ENCODE data around the gene LRFN3. TPM values are rescaled to one million over a fixed set of nuclear protein-coding genes. Genes with fewer than 3 reads are reported as not detected.

Gene LRFN3
- total RNA-seq, 1 donor = 3.5 TPM

DNA sequence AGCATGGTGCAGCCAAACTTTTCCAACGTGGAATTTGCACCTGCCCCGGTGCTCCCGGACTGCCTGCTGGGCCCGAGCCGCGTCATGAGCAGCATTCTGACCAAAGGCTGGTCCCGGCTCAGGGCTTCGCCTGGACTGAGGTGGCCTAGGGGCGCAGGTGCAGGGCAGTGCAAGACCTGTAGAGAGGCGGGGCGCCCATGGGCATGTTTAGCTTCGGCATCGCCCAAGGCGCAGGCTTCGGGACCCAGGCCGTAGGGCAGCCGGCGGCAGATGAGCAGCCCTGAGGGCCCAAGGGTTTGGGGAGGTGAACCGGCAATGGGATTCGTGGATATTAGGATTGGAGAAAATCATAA lies 23.8 kb downstream of the LRFN3 start:
- TF ChIP-seq, protein P1, sequence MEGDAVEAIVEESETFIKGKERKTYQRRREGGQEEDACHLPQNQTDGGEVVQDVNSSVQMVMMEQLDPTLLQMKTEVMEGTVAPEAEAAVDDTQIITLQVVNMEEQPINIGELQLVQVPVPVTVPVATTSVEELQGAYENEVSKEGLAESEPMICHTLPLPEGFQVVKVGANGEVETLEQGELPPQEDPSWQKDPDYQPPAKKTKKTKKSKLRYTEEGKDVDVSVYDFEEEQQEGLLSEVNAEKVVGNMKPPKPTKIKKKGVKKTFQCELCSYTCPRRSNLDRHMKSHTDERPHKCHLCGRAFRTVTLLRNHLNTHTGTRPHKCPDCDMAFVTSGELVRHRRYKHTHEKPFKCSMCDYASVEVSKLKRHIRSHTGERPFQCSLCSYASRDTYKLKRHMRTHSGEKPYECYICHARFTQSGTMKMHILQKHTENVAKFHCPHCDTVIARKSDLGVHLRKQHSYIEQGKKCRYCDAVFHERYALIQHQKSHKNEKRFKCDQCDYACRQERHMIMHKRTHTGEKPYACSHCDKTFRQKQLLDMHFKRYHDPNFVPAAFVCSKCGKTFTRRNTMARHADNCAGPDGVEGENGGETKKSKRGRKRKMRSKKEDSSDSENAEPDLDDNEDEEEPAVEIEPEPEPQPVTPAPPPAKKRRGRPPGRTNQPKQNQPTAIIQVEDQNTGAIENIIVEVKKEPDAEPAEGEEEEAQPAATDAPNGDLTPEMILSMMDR (IDR thresholded peaks at IDR 0.05; ENCODE audit: insufficient read depth, low read depth, low read length) = no peak
- no peak overlapping the region for H3K4me3 ChIP-seq (ENCODE audit: low read depth, low read length)
- DNase-seq (ENCODE audit: low read depth) = no peak

DNA sequence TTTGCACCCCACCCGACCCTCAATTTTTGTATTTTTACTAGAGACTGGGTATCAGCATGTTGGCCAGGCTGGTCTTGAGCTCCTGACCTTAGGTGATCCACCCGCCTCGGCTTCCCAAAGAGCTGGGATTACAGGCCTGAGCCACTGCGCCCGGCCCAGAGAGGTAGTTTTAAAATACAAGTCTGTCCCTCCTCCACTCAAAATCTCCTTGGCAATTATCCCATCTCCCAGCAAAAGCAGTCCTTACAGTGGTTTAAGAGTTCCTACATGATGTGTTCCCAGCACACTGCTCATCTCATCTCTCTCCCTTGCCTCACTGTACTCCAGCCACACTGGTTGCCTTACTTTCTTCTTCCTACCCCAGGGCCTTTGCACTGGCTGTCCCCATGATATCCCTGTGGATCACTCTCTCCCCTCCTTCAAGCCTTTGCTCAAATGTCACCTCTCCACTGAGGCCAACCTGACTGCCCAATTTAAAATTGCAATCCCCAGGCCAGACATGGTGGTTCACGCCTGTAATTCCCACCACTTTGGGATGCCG lies 24.3 kb downstream of the LRFN3 start:
- TF ChIP-seq, protein P1 (IDR thresholded peaks at IDR 0.05; ENCODE audit: insufficient read depth, low read depth, low read length) = no peak
- H3K4me3 ChIP-seq (ENCODE audit: low read depth, low read length) = no peak overlapping the region
- no peak for DNase-seq (ENCODE audit: low read depth)

DNA sequence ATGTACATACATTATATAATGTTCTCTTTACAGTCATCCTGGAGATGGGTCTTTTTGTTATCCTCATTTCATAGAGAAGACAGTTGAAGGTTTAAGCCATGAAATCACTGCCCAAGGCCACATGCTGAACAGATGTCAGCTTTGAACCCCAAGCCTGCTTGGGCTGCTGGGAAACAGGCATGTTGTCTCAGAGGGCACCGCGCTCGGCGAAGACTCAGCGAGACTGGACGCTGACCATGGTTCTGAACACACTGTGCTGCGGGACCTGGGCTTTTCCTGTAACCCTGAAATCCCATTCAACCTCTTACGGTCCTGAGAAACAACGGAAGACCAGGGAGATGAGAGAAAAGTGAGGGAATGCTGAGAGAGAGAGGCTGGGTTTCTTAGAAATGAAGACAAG lies 27.3 kb downstream of the LRFN3 start:
- TF ChIP-seq, protein P1 (IDR thresholded peaks at IDR 0.05; ENCODE audit: insufficient read depth, low read depth, low read length) = no peak
- DNase-seq (ENCODE audit: low read depth) = peak; percentile 62
- no peak overlapping the region for H3K4me3 ChIP-seq (ENCODE audit: low read depth, low read length)

DNA sequence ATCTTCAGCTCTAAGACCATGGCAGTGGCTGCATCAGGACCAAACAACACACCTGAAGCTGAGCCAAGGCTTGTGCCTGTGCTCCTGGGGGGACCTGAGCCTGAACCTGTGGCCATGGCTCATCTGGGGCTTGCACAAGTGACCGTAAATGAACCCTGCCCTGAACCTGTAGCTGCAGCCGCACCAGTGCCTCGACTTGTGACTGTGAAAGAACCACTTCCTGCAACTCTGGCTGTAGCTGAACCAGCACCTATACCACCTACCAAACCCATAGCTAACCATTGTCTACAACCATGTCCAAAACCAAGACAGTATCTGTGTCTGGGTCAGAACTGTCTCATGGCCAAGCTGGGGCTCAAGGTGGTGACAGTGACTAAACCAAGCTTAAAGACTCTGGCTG lies 30.6 kb downstream of the LRFN3 start:
- TF ChIP-seq, protein P1 (IDR thresholded peaks at IDR 0.05; ENCODE audit: insufficient read depth, low read depth, low read length) = no peak

DNA sequence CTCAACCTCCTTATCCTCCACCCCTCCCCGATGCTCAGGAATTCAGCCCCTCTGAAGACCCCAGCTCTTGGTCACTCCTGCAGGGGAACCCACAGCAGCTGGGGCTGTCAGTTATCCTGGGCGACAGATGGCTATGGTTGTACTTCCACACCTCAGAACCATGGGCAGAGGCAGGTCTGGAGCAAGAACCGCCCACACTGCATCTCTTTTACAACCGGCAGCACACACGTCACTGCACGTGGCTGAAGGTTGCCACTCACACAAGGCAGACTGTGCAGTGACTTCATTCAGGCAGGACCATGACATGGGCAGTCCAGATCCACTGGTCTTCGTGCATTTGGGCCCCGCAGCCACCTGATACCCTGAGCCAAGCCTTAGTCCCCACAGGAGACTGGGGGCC lies 37.3 kb downstream of the LRFN3 start:
- TF ChIP-seq, protein P1 (IDR thresholded peaks at IDR 0.05; ENCODE audit: insufficient read depth, low read depth, low read length) = no peak
- no peak for DNase-seq (ENCODE audit: low read depth)
- H3K4me3 ChIP-seq (ENCODE audit: low read depth, low read length) = no peak overlapping the region

More for the DNA sequence above, 30.6 kb downstream of the LRFN3 start:
- no peak overlapping the region for H3K4me3 ChIP-seq (ENCODE audit: low read depth, low read length)
- no peak for DNase-seq (ENCODE audit: low read depth)

DNA sequence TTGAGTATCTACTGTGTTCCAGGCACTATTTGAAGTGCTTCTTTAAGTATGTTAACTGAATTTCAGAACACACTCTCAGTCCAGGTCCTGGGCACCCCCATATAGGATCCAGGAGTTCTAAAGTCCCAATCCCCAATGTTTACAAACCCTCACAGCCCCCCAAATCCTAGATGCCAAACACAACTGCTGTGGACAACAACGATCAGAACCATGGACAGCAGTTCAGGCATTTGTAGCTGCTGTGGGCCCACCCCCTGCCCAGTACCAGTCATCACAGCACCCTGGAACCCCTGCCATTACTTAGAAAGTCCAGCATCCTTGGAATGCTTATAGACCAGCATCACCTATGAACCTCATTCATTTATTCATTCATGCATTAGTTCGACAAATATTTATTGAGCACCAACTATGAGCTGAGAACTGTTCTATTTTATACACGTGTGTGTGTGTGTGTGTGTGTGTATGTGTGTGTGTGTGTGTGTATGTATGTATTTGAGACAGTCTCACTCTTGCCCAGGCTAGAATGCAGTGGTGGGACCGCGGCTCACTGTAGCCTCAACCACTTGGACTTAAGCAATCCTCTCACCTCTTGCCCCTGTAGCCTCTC lies 39.5 kb downstream of the LRFN3 start:
- TF ChIP-seq, protein P1 (IDR thresholded peaks at IDR 0.05; ENCODE audit: insufficient read depth, low read depth, low read length) = no peak
- no peak for DNase-seq (ENCODE audit: low read depth)
- no peak overlapping the region for H3K4me3 ChIP-seq (ENCODE audit: low read depth, low read length)

Data from fibroblast of villous mesenchyme (primary cell).